HG03097 (cell line): ENCODE data around the gene SCG5.

Source experiments
- ATAC-seq: cut with Tn5 transposase; IDR thresholded peaks from one replicate; pipeline ENCODE4 v1.9.1; 2021; ENCODE audit not compliant: unreplicated experiment, low FRiP score

The SCG5 gene

GRCh38 chr15:32690941-32691688 is 49.6 kb downstream of the SCG5 start:
- ATAC-seq = no peak

GRCh38 chr15:32691689-32692038 is 50.2 kb downstream of the SCG5 start:
- ATAC-seq = no peak

- no peak for ATAC-seq
Measured at GRCh38 chr15:32692286-32692685, 50.8 kb downstream of the SCG5 start.

GRCh38 chr15:32694222-32694983 is 52.9 kb downstream of the SCG5 start:
- no peak for ATAC-seq

GRCh38 chr15:32698773-32699390 is 57.4 kb downstream of the SCG5 start:
- no peak for ATAC-seq

- ATAC-seq = no peak
Measured at GRCh38 chr15:32700501-32701150, 59.1 kb downstream of the SCG5 start.

DNA sequence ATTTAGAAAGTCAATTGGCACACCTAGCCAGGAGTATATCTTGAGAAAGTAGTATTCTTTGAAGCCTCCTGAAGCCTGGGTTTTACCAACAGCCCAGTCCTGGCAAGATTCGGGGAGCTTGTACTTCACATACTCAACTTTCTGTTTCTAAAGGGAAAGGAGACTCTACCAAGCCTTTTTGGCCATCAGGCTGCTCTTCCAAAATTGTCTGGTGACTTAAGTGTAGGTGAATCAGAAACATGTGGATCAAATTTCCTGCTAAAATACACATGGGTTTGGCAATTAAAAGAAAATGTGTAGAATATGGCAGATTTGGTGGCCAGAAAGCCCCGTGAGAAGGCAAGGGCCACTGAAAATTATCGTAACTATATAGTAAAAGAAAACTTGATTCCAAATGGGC is 60.4 kb downstream of the SCG5 start:
- no peak for ATAC-seq

- ATAC-seq = no peak
Measured at GRCh38 chr15:32704395-32704981, 63.0 kb downstream of the SCG5 start.

DNA sequence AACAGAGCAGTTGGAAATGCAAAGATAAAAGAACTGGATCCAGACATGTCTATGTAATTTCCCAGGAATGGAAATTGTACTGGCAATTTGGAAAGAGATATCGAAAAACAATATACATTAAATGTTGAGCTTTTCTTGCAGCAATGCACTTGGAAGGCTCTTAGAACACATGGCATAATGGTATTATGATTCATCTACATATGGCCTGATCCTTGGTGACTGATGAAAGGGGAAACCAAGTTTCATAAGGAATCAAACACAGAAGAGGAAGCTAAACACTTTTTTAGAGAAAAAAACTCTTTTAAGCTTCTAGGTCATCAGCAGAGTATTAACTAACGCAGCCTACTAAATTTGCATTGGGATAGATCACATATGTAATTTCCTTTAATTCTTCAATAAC is 63.9 kb downstream of the SCG5 start:
- ATAC-seq = no peak

GRCh38 chr15:32706704-32707103 is 65.2 kb downstream of the SCG5 start:
- no peak for ATAC-seq

DNA sequence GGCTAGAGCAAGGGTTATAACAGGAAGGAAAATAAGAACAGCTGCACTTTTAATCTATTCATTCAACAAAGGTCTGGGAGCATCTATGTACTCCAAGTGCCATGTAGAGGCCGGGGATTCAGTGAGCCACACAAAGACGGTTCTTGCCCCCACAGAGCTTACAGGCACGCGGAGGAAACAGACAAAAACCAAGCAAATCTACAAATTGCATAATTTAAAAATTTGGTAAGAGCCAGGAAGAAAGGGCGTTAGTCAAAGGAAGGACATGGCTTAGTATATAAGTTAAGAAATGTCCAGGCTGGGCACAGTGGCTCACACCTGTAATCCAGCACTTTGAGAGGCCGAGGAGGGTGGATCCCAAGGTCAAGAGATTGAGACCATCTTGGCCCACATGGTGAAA is 65.9 kb downstream of the SCG5 start:
- ATAC-seq = no peak

- no peak for ATAC-seq
Measured at GRCh38 chr15:32709295-32710033, 68.0 kb downstream of the SCG5 start.

DNA sequence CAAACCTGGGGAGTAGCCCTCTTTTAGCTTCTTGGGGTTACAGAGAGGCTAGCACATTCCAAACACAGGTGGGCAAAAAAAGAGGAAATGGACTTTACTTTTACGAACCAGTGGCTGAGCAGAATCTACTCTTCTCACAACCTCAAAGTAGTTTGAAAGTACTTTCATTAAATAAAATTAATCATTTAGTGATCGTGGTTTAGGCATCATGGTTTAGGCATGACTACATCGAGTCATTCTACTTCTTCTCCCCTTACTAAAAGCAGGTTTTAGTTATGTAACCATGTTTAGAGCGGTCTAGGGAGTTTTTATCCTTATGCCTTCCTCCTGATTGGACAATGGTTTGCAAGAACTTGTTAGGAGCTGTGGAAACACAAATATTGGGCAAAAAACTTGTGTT is 73.8 kb downstream of the SCG5 start:
- no peak for ATAC-seq

GRCh38 chr15:32716216-32716914 is 74.9 kb downstream of the SCG5 start:
- ATAC-seq = no peak

DNA sequence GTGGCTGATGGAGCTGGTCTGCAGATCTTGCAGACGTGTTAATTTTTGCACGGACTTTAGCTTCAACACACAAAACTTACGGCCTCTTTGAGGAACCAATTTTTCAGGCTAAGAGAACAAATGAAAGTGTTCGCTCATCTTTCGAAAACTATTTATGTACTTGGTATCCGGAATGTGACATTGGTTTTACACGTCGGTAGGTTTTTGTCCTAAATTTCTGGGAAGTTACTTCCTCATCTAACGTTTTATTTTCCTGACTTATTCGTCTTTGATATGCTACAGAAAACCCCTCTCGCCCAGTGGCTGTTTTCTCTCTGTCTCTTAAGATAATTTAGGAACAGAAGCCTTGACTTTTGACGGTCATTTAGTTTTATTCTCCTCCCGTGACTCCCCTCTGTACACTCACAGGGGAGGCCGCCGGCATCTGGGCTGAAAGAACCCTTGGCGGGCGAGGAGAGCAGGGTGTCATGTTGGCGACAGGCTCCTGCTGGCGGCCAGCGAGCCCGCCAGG is 75.5 kb downstream of the SCG5 start:
- ATAC-seq = no peak

GRCh38 chr15:32717426-32718226 is 76.1 kb downstream of the SCG5 start, which contains the start of gene GREM1:
Gene GREM1, plus strand, starts transcription at chr15:32718004. Its CDS starts 12,687 bp downstream, at chr15:32730691.
- ATAC-seq = no peak

- no peak for ATAC-seq
Measured at GRCh38 chr15:32718227-32718820, 76.8 kb downstream of the SCG5 start.
